Esophagus muscularis mucosa (tissue), 4 donors: ENCODE data around the gene ENG. TPM values are rescaled to one million over a fixed set of nuclear protein-coding genes. Genes with fewer than 3 reads are reported as not detected.

Experiments used
- DNase-seq: peaks from one replicate; pipeline ENCODE4 v3.0.0-alpha.2; 2017; ENCODE audit errors: extremely low spot score
- H3K27ac ChIP-seq, 4 donors: fragments of 200-600 bp; sonication (generic); replicated peaks in 1 of 4; 1 replicate in 3 of 4; 2 replicates in 1 of 4; pipeline ENCODE4 v1.5.1; 2016 to 2019; ENCODE audit warnings: mild to moderate bottlenecking in 1 of 4
- H3K27me3 ChIP-seq, 4 donors: fragments of 200-600 bp; sonication (generic); one replicate each; pipeline versions ENCODE4 v1.5.1 to v1.6.0; 2016 to 2019
- H3K36me3 ChIP-seq, 4 donors: fragments of 200-600 bp; sonication (generic); one replicate each; pipeline ENCODE4 v1.5.1; 2016 to 2019
- H3K4me1 ChIP-seq, 4 donors: fragments of 200-600 bp; sonication (generic); one replicate each; pipeline ENCODE4 v1.5.1; 2016 to 2019
- H3K4me3 ChIP-seq, 4 donors: fragments of 200-600 bp; sonication (generic); 1 replicate in 2 of 4; 2 replicates in 2 of 4; pipeline ENCODE4 v1.5.1; 2016 to 2019; ENCODE audit warnings: mild to moderate bottlenecking in 4 of 4, moderate library complexity in 1 of 4
- H3K9me3 ChIP-seq, 4 donors: fragments of 200-600 bp; sonication (generic); 1 replicate in 3 of 4; 2 replicates in 1 of 4; pipeline ENCODE4 v1.5.1; 2016 to 2019
- CTCF ChIP-seq, 3 experiments: fragments of 200-600 bp in 2 of 3; fragments of 450-650 bp in 1 of 3; sonication (generic) in 2 of 3; IDR thresholded peaks; one replicate each; pipeline ENCODE4 v1.5.1; 2017 to 2019; ENCODE audit warnings: antibody characterized with exemption in 3 of 3, mild to moderate bottlenecking in 2 of 3, moderate library complexity in 1 of 3
- EP300 ChIP-seq: sonication (generic); formaldehyde crosslinking; IDR thresholded peaks from one replicate; pipeline ENCODE4 v1.6.1; 2017; ENCODE audit warnings: antibody characterized with exemption
- POLR2A ChIP-seq: fragments of 450-650 bp; IDR thresholded peaks from one replicate; pipeline ENCODE4 v1.6.1; 2017; ENCODE audit warnings: antibody characterized with exemption, moderate library complexity, mild to moderate bottlenecking, low read depth
- POLR2AphosphoS5 ChIP-seq, 2 donors: sonication (generic); formaldehyde crosslinking; IDR thresholded peaks; one replicate each; pipeline ENCODE4 v1.6.1; 2017; ENCODE audit warnings: antibody characterized with exemption in 2 of 2
- WGBS: methylation state at CpG from one replicate; pipeline ENCODE4 v1.1.5; 2018; 5-methylcytosine and 5-hydroxymethylcytosine counted together
- intact Hi-C: fragments of 100-400 bp; cut with DNase I; formaldehyde crosslinking; loops from one replicate; pipeline ENCODE4 v1.15.1; 2023
- total RNA-seq, 4 donors: library from RNA; depleted of rRNA; stranded (reverse); fragments of >200 nt; gene quantifications; one replicate each; pipeline versions ENCODE4 v1.1.0 to v1.2.1, GENCODE V29; 2016

Gene ENG
- total RNA-seq, 4 donors from 2014 or later: 36.5 to 91.2 (median 78.3) TPM

- peaks cover 35 to 100% (median 93%) of the 10 kb centered on the region in 4 donors for H3K36me3 ChIP-seq
- no peak for TF ChIP-seq POLR2A
- TF ChIP-seq POLR2AphosphoS5 (IDR thresholded peaks at IDR 0.05): no peak
- TF ChIP-seq CTCF (IDR thresholded peaks at IDR 0.05): no peak
- no peak for TF ChIP-seq EP300
- H3K27me3 ChIP-seq: no peaks in the 10 kb centered on the region
- no peak for DNase-seq
- peaks cover 5 to 32% (median 14%) of the 10 kb centered on the region in 4 donors for H3K4me1 ChIP-seq
- intact Hi-C loops: loop anchor here (5.0 kb wide), 1 partner anchor 47 kb away; no protein-coding TSS in a partner anchor
- WGBS: 96% methylated on average over 5 of the region's 10 CpGs
- no peak overlapping the region for H3K4me3 ChIP-seq
- H3K9me3 ChIP-seq: no peaks in the 10 kb centered on the region
- peak overlapping the region in 1 of 4 donors; percentile 53 for H3K27ac ChIP-seq
Measured at GRCh38 chr9:127810378-127811187, 43.9 kb downstream of the ENG start.

- no peak for DNase-seq
- Histone ChIP-seq H3K27ac (peak overlapping the region in 2 of 4 donors; percentile 30 to 53), H3K4me3 (no peak overlapping the region), H3K9me3 (no peaks in the 10 kb centered on the region), H3K4me1 (peaks cover 5 to 38% (median 20%) of the 10 kb centered on the region in 4 donors), H3K27me3 (no peaks in the 10 kb centered on the region), H3K36me3 (peaks cover 35 to 99% (median 86%) of the 10 kb centered on the region in 4 donors)
- TF ChIP-seq POLR2A: no peak
- no peak for TF ChIP-seq CTCF (IDR thresholded peaks at IDR 0.05)
- no peak for TF ChIP-seq POLR2AphosphoS5 (IDR thresholded peaks at IDR 0.05)
- 67% methylated on average over 18 of the region's 57 CpGs for WGBS
- intact Hi-C loops: loop anchor here (5.0 kb wide), 1 partner anchor 48 kb away; no protein-coding TSS in a partner anchor
Measured at GRCh38 chr9:127809540-127810377, 44.7 kb downstream of the ENG start.

- Histone ChIP-seq H3K4me3 (no peak overlapping the region), H3K4me1 (peaks cover 11 to 43% (median 27%) of the 10 kb centered on the region in 4 donors), H3K27me3 (no peaks in the 10 kb centered on the region), H3K9me3 (no peaks in the 10 kb centered on the region), H3K36me3 (peaks cover 30 to 97% (median 82%) of the 10 kb centered on the region in 4 donors), H3K27ac (no peak overlapping the region)
- TF ChIP-seq POLR2A: no peak
- TF ChIP-seq EP300: no peak
- no peak for TF ChIP-seq POLR2AphosphoS5 (IDR thresholded peaks at IDR 0.05)
- TF ChIP-seq CTCF (IDR thresholded peaks at IDR 0.05): no peak
- 86% methylated on average over 8 of the region's 9 CpGs for WGBS
- intact Hi-C loops: no loop called here
- DNase-seq: no peak
Measured at GRCh38 chr9:127809002-127809539, 45.4 kb downstream of the ENG start.

GRCh38 chr9:127808347-127809001 lies 46.0 kb downstream of the ENG start:
- intact Hi-C loops: no loop called here
- H3K27me3 ChIP-seq: no peaks in the 10 kb centered on the region
- no peak overlapping the region for H3K27ac ChIP-seq
- H3K36me3 ChIP-seq: peaks cover 26 to 91% (median 76%) of the 10 kb centered on the region in 4 donors
- no peak overlapping the region for H3K4me3 ChIP-seq
- no peak for DNase-seq
- TF ChIP-seq EP300: no peak
- TF ChIP-seq POLR2A: no peak
- peaks cover 16 to 43% (median 30%) of the 10 kb centered on the region in 4 donors for H3K4me1 ChIP-seq
- H3K9me3 ChIP-seq: no peaks in the 10 kb centered on the region
- 85% methylated on average over 11 of the region's 17 CpGs for WGBS
